Dedifferentiated amniotic fluid mesenchymal stem cell (primary cell): ENCODE measurements around the gene ZNF3.
A peak's percentile ranks its signal among the peaks of the same experiment; 100 is the strongest.

ENCODE experiments used
- DNase-seq: peaks from one replicate; pipeline ENCODE4 v3.0.0-alpha.2; 2016; ENCODE audit errors: extremely low spot score

ZNF3 gene

GRCh38 chr7:100088621-100089457 is 7.3 kb upstream of the ZNF3 start, which contains the start of gene COPS6:
COPS6 (plus strand) TSS chr7:100088969; CDS start chr7:100088991, 22 bp downstream.
- DNase-seq = peak; percentile 40

- DNase-seq = no peak
These were observed 6.6 kb upstream of the ZNF3 start for GRCh38 chr7:100088095-100088620.

GRCh38 chr7:100087055-100087750 is 5.7 kb upstream of the ZNF3 start:
- peak; percentile 87 for DNase-seq

- no peak for DNase-seq
These were observed 4.0 kb upstream of the ZNF3 start for GRCh38 chr7:100085515-100085914.

GRCh38 chr7:100082978-100083377 is 1.5 kb upstream of the ZNF3 start:
- no peak for DNase-seq

- DNase-seq = no peak
These were observed 502 bp downstream of the ZNF3 start for GRCh38 chr7:100080907-100081534.

GRCh38 chr7:100079024-100079560 is 2.4 kb downstream of the ZNF3 start:
- no peak for DNase-seq

GRCh38 chr7:100077205-100077604 is 4.3 kb downstream of the ZNF3 start:
- DNase-seq = no peak

- no peak for DNase-seq
These were observed 6.1 kb downstream of the ZNF3 start for GRCh38 chr7:100075418-100075817.

- DNase-seq = no peak
These were observed 6.7 kb downstream of the ZNF3 start for GRCh38 chr7:100074841-100075240.

- DNase-seq = no peak
These were observed 9.1 kb downstream of the ZNF3 start for GRCh38 chr7:100072462-100072861.

GRCh38 chr7:100071018-100071723 is 10.4 kb downstream of the ZNF3 start:
- DNase-seq = no peak

- no peak for DNase-seq
These were observed 11.5 kb downstream of the ZNF3 start for GRCh38 chr7:100069991-100070390.

- DNase-seq = no peak
These were observed 14.6 kb downstream of the ZNF3 start for GRCh38 chr7:100066953-100067352.

- peak; percentile 56 for DNase-seq
These were observed 15.9 kb downstream of the ZNF3 start for GRCh38 chr7:100065452-100066186.

- no peak for DNase-seq
These were observed 17.4 kb downstream of the ZNF3 start for GRCh38 chr7:100064162-100064561.

- no peak for DNase-seq
These were observed 18.1 kb downstream of the ZNF3 start for GRCh38 chr7:100063376-100063775.

GRCh38 chr7:100061518-100062193 is 19.9 kb downstream of the ZNF3 start:
- DNase-seq = no peak

GRCh38 chr7:100059251-100059739 is 22.2 kb downstream of the ZNF3 start:
- DNase-seq = no peak

- no peak for DNase-seq
These were observed 24.5 kb downstream of the ZNF3 start for GRCh38 chr7:100057006-100057405.
